Measurements from ENCODE around the gene SYT1. TPM values are rescaled to one million over a fixed set of nuclear protein-coding genes. Genes with fewer than 3 reads are reported as not detected.
"Not testable (repeated sequence)": the region's sequence is repeated elsewhere in the genome, so short reads cannot be mapped to it uniquely, and the experiment has no call there.

SYT1 gene
- total RNA-seq, 1 donor from 2014 or later = 33.2 TPM

DNA sequence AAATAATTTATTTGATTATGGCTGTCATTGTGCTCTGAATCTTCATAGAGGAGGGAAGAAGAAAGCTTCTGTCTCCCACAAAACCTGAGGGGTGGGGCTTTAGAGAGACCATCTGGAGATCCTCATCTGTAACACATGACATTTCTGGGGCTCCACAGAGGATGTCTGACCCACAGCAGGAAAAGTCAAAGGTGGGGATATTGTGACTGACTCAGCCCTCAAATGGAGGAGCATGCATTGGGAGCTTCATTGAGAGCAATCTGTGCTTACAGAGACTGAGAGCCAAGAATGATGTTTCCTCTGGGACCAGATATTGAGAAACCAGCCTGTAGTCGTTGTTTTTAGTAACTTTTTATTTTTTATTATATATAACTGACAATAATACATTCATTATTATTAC is 158.7 kb downstream of the SYT1 start:
- Histone ChIP-seq H3K9ac (ENCODE audit: low read length) (no peak overlapping the region), H3K27ac (ENCODE audit: low read depth, low read length) (no peak overlapping the region), H3K36me3 (ENCODE audit: insufficient read depth, low read length) (no peaks in the 10 kb centered on the region), H4K20me1 (ENCODE audit: insufficient read depth, low read length) (no peaks in the 10 kb centered on the region), H3K27me3 (ENCODE audit: insufficient read depth, low read length) (no peaks in the 10 kb centered on the region), H3K4me3 (ENCODE audit: insufficient read depth, low read depth, low read length) (no peak overlapping the region), H2AFZ (ENCODE audit: low read depth, low read length) (no peak overlapping the region), H3K4me1 (ENCODE audit: insufficient read depth, low read length) (no peaks in the 10 kb centered on the region), H3K79me2 (ENCODE audit: insufficient read depth, low read length) (no peaks in the 10 kb centered on the region), H3K4me2 (ENCODE audit: low read length) (no peak overlapping the region), H3K9me3 (ENCODE audit: insufficient read depth, low read depth, low read length) (no peaks in the 10 kb centered on the region)
- no peak for TF ChIP-seq EZH2 (IDR thresholded peaks at IDR 0.05; ENCODE audit: insufficient read depth, low read length)
- TF ChIP-seq, protein P1, sequence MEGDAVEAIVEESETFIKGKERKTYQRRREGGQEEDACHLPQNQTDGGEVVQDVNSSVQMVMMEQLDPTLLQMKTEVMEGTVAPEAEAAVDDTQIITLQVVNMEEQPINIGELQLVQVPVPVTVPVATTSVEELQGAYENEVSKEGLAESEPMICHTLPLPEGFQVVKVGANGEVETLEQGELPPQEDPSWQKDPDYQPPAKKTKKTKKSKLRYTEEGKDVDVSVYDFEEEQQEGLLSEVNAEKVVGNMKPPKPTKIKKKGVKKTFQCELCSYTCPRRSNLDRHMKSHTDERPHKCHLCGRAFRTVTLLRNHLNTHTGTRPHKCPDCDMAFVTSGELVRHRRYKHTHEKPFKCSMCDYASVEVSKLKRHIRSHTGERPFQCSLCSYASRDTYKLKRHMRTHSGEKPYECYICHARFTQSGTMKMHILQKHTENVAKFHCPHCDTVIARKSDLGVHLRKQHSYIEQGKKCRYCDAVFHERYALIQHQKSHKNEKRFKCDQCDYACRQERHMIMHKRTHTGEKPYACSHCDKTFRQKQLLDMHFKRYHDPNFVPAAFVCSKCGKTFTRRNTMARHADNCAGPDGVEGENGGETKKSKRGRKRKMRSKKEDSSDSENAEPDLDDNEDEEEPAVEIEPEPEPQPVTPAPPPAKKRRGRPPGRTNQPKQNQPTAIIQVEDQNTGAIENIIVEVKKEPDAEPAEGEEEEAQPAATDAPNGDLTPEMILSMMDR (IDR thresholded peaks at IDR 0.05; ENCODE audit: insufficient read depth, low read depth, low read length) = no peak
- Mint-ChIP-seq H3K9me3 (ENCODE audit: unreplicated experiment) (no peaks in the 10 kb centered on the region), H3K4me3 (ENCODE audit: unreplicated experiment) (no peak overlapping the region), H3K4me1 (ENCODE audit: low read depth, unreplicated experiment) (peaks cover 15% of the 10 kb centered on the region), H3K27ac (ENCODE audit: unreplicated experiment) (no peak overlapping the region), H3K36me3 (ENCODE audit: low read depth, unreplicated experiment) (no peaks in the 10 kb centered on the region), H3K27me3 (ENCODE audit: low read depth, unreplicated experiment) (no peaks in the 10 kb centered on the region)
- FAIRE-seq = no peak
- no peak for DNase-seq (ENCODE audit: low read depth)

DNA sequence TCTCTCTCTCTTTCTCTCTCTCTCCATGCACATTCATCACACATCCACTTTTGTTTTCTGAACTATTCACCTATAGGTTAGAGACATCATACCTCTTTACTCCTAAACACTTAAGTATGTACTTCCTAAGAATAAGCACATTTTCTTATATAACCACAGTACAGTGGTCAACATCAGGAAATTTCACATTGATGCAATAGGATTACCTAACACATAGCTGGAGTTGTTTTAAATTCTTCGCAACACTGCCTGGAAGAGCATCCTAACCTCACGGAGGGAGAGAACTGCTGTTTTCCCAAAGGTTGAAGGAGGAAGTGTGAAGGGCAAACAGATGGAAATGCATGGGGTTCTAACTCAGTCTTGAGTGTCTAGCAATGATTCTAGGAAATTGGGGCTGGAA is 159.2 kb downstream of the SYT1 start:
- no peaks in the 10 kb centered on the region for H3K36me3 Mint-ChIP-seq (ENCODE audit: low read depth, unreplicated experiment)

DNA sequence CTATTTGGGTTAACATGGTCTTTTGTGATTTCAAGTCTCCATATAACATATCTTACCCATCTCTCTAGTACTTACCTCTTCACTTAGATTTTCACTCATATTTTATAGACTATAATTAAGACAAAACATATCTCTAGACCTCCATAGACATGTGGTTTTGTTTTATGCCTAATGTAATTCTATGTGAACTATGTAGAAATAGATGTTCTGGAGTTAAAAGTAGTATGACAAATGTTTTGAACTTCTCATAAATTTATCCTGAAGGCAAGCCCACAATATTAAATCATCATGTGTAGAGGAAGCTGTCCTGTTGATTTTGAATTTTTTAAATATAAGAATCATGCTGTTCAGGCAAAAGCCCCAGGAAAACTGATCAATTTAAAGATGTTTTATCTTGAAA is 169.2 kb downstream of the SYT1 start:
- no peaks in the 10 kb centered on the region for H3K27me3 ChIP-seq (ENCODE audit: insufficient read depth, low read length)
- no peak overlapping the region for H3K4me3 ChIP-seq (ENCODE audit: insufficient read depth, low read depth, low read length)
- no peak overlapping the region for H3K4me2 ChIP-seq (ENCODE audit: low read length)
- H3K9ac ChIP-seq (ENCODE audit: low read length) = no peak overlapping the region
- H3K27ac ChIP-seq (ENCODE audit: low read depth, low read length) = no peak overlapping the region
- Mint-ChIP-seq H3K9me3 (ENCODE audit: unreplicated experiment) (no peaks in the 10 kb centered on the region), H3K36me3 (ENCODE audit: low read depth, unreplicated experiment) (no peaks in the 10 kb centered on the region), H3K4me1 (ENCODE audit: low read depth, unreplicated experiment) (no peaks in the 10 kb centered on the region), H3K27me3 (ENCODE audit: low read depth, unreplicated experiment) (no peaks in the 10 kb centered on the region), H3K27ac (ENCODE audit: unreplicated experiment) (no peak overlapping the region), H3K4me3 (ENCODE audit: unreplicated experiment) (no peak overlapping the region)
- no peaks in the 10 kb centered on the region for H3K36me3 ChIP-seq (ENCODE audit: insufficient read depth, low read length)
- no peak overlapping the region for H2AFZ ChIP-seq (ENCODE audit: low read depth, low read length)
- H3K9me3 ChIP-seq (ENCODE audit: insufficient read depth, low read depth, low read length) = no peaks in the 10 kb centered on the region
- no peak for TF ChIP-seq EZH2 (IDR thresholded peaks at IDR 0.05; ENCODE audit: insufficient read depth, low read length)
- TF ChIP-seq, protein P1 (IDR thresholded peaks at IDR 0.05; ENCODE audit: insufficient read depth, low read depth, low read length) = no peak
- H3K79me2 ChIP-seq (ENCODE audit: insufficient read depth, low read length) = no peaks in the 10 kb centered on the region
- FAIRE-seq (no peak), DNase-seq (ENCODE audit: low read depth) (no peak)
- H4K20me1 ChIP-seq (ENCODE audit: insufficient read depth, low read length) = no peaks in the 10 kb centered on the region
- H3K4me1 ChIP-seq (ENCODE audit: insufficient read depth, low read length) = no peaks in the 10 kb centered on the region

More for the DNA sequence above, 159.2 kb downstream of the SYT1 start:
- H3K27ac ChIP-seq (ENCODE audit: low read depth, low read length) = no peak overlapping the region
- no peaks in the 10 kb centered on the region for H3K27me3 ChIP-seq (ENCODE audit: insufficient read depth, low read length)
- H3K36me3 ChIP-seq (ENCODE audit: insufficient read depth, low read length) = no peaks in the 10 kb centered on the region
- FAIRE-seq (no peak), DNase-seq (ENCODE audit: low read depth) (peak; percentile 4)
- no peak overlapping the region for H3K4me2 ChIP-seq (ENCODE audit: low read length)
- H3K4me1 Mint-ChIP-seq (ENCODE audit: low read depth, unreplicated experiment) = peaks cover 15% of the 10 kb centered on the region
- H2AFZ ChIP-seq (ENCODE audit: low read depth, low read length) = no peak overlapping the region
- no peak overlapping the region for H3K4me3 Mint-ChIP-seq (ENCODE audit: unreplicated experiment)
- no peaks in the 10 kb centered on the region for H3K79me2 ChIP-seq (ENCODE audit: insufficient read depth, low read length)
- no peaks in the 10 kb centered on the region for H3K9me3 ChIP-seq (ENCODE audit: insufficient read depth, low read depth, low read length)
- no peaks in the 10 kb centered on the region for H3K4me1 ChIP-seq (ENCODE audit: insufficient read depth, low read length)
- H4K20me1 ChIP-seq (ENCODE audit: insufficient read depth, low read length) = no peaks in the 10 kb centered on the region
- H3K9me3 Mint-ChIP-seq (ENCODE audit: unreplicated experiment) = no peaks in the 10 kb centered on the region
- no peak overlapping the region for H3K9ac ChIP-seq (ENCODE audit: low read length)
- H3K27ac Mint-ChIP-seq (ENCODE audit: unreplicated experiment) = no peak overlapping the region
- TF ChIP-seq EZH2 (IDR thresholded peaks at IDR 0.05; ENCODE audit: insufficient read depth, low read length) = no peak
- TF ChIP-seq, protein P1 (IDR thresholded peaks at IDR 0.05; ENCODE audit: insufficient read depth, low read depth, low read length) = no peak
- no peak overlapping the region for H3K4me3 ChIP-seq (ENCODE audit: insufficient read depth, low read depth, low read length)
- no peaks in the 10 kb centered on the region for H3K27me3 Mint-ChIP-seq (ENCODE audit: low read depth, unreplicated experiment)

DNA sequence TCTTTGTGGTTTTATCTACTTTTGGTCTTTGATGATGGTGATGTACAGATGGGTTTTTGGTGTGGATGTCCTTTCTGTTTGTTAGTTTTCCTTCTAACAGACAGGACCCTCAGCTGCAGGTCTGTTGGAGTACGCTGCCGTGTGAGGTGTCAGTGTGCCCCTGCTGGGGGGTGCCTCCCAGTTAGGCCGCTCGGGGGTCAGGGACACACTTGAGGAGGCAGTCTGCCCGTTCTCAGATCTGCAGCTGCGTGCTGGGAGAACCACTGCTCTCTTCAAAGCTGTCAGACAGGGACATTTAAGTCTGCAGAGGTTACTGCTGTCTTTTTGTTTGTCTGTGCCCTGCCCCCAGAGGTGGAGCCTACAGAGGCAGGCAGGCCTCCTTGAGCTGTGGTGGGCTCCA is 180.2 kb downstream of the SYT1 start:
- not testable (repeated sequence) for H3K36me3 Mint-ChIP-seq (ENCODE audit: low read depth, unreplicated experiment); H3K4me3 ChIP-seq (ENCODE audit: insufficient read depth, low read depth, low read length); H2AFZ ChIP-seq (ENCODE audit: low read depth, low read length); FAIRE-seq; H3K36me3 ChIP-seq (ENCODE audit: insufficient read depth, low read length); H3K4me3 Mint-ChIP-seq (ENCODE audit: unreplicated experiment); H3K4me1 ChIP-seq (ENCODE audit: insufficient read depth, low read length); H4K20me1 ChIP-seq (ENCODE audit: insufficient read depth, low read length); H3K4me2 ChIP-seq (ENCODE audit: low read length); H3K4me1 Mint-ChIP-seq (ENCODE audit: low read depth, unreplicated experiment); H3K9me3 ChIP-seq (ENCODE audit: insufficient read depth, low read depth, low read length); H3K27me3 ChIP-seq (ENCODE audit: insufficient read depth, low read length); DNase-seq (ENCODE audit: low read depth); H3K27ac Mint-ChIP-seq (ENCODE audit: unreplicated experiment); H3K9ac ChIP-seq (ENCODE audit: low read length); H3K79me2 ChIP-seq (ENCODE audit: insufficient read depth, low read length); H3K27ac ChIP-seq (ENCODE audit: low read depth, low read length); H3K27me3 Mint-ChIP-seq (ENCODE audit: low read depth, unreplicated experiment); H3K9me3 Mint-ChIP-seq (ENCODE audit: unreplicated experiment)

Data from astrocyte (in vitro differentiated cells and primary cell).